ENCODE measurements around the gene NAALADL2. TPM values are rescaled to one million over a fixed set of nuclear protein-coding genes. Genes with fewer than 3 reads are reported as not detected.

Gene NAALADL2
- total RNA-seq, 4 donors from 2014 or later, result 10.3 to 16.7 (median 10.9) TPM

DNA sequence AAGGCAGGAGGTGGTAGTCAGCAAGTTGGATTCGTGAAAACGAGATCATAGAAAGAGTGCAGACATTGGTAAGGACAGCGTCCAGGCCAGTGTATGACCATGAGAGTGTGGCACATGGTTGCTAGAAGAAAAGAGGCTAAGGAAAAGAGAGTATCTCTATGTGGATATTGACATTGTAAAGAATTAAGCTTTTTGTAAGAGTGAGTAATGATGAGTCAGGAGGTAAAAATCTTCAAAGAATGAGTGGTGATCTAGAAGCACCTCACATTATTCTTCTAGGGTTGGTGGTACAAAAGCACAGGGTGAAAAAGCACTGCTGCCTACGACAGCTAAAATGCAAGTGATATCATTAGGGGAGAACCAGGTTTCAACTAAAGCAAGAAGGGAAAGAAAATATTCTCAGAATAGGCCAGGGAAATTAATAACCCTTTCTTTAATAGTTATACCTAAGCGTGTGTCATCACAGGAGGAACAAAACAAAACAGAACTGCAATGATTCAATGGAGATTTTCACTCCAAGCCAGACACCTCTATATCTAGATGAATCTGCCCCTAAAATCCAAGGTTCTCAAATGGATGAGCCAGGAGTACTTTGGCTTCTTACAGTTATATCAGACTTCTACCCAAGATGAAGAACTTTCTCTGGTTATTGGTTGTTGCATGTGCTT, 884.7 kb downstream of the NAALADL2 start:
- no peaks in the 10 kb centered on the region for H3K27me3 ChIP-seq
- H3K27ac ChIP-seq, result no peak overlapping the region
- 88 to 91% methylated on average over 5 of the region's 5 CpGs for WGBS, 2 donors
- no peaks in the 10 kb centered on the region for H3K4me1 ChIP-seq
- DNase-seq (ENCODE audit: low spot score in 2 of 2), result no peak
- H3K36me3 ChIP-seq, result no peaks in the 10 kb centered on the region
- H3K4me3 ChIP-seq, result no peak overlapping the region
- no peaks in the 10 kb centered on the region for H3K9me3 ChIP-seq
- no peak for TF ChIP-seq EP300 (IDR thresholded peaks at IDR 0.05)
- TF ChIP-seq, protein P1, sequence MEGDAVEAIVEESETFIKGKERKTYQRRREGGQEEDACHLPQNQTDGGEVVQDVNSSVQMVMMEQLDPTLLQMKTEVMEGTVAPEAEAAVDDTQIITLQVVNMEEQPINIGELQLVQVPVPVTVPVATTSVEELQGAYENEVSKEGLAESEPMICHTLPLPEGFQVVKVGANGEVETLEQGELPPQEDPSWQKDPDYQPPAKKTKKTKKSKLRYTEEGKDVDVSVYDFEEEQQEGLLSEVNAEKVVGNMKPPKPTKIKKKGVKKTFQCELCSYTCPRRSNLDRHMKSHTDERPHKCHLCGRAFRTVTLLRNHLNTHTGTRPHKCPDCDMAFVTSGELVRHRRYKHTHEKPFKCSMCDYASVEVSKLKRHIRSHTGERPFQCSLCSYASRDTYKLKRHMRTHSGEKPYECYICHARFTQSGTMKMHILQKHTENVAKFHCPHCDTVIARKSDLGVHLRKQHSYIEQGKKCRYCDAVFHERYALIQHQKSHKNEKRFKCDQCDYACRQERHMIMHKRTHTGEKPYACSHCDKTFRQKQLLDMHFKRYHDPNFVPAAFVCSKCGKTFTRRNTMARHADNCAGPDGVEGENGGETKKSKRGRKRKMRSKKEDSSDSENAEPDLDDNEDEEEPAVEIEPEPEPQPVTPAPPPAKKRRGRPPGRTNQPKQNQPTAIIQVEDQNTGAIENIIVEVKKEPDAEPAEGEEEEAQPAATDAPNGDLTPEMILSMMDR (IDR thresholded peaks at IDR 0.05), result no peak
- TF ChIP-seq POLR2A (IDR thresholded peaks at IDR 0.05), result no peak

DNA sequence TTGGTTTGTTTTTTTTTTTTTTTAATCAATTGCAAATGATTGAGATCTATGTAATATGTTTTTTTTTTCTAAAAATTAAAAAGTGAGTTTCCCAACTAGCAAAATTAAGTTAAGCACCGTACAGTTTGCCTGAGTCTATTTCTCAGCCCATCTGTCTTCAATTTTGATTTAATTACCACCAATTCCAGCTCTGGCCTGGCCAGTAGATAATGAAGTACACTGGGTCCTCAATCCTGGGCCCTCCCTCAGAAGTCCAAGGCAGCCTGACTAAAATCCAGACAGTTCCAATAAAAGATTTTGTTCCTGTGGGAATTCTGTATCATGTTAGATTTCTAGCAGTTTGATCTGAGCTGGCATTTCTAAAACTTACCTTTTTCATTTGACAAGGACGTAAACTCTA, 887.2 kb downstream of the NAALADL2 start:
- no peaks in the 10 kb centered on the region for H3K27me3 ChIP-seq
- 82 to 89% methylated on average over 2 of the region's 2 CpGs for WGBS, 2 donors
- no peaks in the 10 kb centered on the region for H3K4me1 ChIP-seq
- no peak overlapping the region for H3K4me3 ChIP-seq
- no peak for DNase-seq (ENCODE audit: low spot score in 2 of 2)
- TF ChIP-seq POLR2A (IDR thresholded peaks at IDR 0.05), result no peak
- TF ChIP-seq, protein P1 (IDR thresholded peaks at IDR 0.05), result no peak
- TF ChIP-seq EP300 (IDR thresholded peaks at IDR 0.05), result no peak
- H3K9me3 ChIP-seq, result no peaks in the 10 kb centered on the region
- H3K36me3 ChIP-seq, result no peaks in the 10 kb centered on the region
- no peak overlapping the region for H3K27ac ChIP-seq

DNA sequence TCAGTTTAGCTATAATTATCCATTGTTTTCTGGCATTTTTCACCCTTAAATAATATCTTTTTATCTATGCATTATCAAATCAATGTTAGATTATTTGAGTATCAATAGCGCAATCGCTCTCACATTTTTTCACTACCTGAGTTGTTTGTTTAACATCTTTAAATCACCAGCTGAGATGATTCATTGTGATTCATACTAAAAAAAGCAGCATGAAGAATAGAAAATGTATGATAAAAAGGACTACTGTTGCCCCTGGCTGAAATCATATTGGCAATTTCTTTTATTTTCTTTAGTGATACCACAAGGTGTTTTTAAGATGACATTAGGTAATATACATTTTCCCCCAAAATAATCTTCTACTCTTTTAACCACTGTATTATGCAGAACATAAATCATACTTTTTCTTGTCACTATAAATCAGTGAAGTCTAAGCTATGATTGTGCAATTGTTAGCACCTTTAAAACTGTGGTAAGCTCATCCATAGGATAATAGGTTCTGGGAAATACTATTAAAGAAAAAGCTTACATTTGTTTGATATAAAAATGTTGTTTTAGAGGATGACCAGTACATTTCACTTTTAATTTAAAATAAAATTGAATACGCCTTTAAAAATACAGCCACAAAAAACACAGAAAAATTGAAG, 889.1 kb downstream of the NAALADL2 start:
- TF ChIP-seq POLR2A (IDR thresholded peaks at IDR 0.05) (no peak), EP300 (IDR thresholded peaks at IDR 0.05) (no peak)
- TF ChIP-seq, protein P1 (IDR thresholded peaks at IDR 0.05), result no peak
- 94 to 97% methylated on average over 3 of the region's 3 CpGs for WGBS, 2 donors
- no peaks in the 10 kb centered on the region for H3K9me3 ChIP-seq

DNA sequence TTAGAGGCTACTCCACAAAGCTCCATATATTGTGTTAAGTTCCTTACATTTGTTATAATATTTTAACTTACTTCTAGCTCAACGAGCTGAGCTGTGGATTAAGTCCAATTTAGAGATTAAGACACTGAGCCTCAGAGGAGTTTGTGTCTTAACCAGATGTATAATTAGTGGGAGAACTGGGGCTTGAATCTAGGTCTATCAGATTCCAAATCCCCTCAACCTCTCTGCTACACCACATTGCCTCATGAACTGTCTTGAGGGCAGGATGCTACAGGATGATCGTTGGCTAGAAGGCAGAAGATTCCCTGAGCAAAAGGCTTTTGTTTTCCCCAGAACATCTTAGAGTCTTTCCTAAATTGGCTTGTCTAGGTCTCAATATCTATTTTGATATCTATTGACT, 890.8 kb downstream of the NAALADL2 start:
- Histone ChIP-seq H3K36me3 (no peaks in the 10 kb centered on the region), H3K27ac (no peak overlapping the region), H3K9me3 (no peaks in the 10 kb centered on the region), H3K4me1 (no peaks in the 10 kb centered on the region), H3K4me3 (no peak overlapping the region), H3K27me3 (no peaks in the 10 kb centered on the region)
- no peak for DNase-seq (ENCODE audit: low spot score in 2 of 2)
- 72 to 73% methylated on average over 2 of the region's 2 CpGs for WGBS, 2 donors
- TF ChIP-seq, protein P1 (IDR thresholded peaks at IDR 0.05), result no peak
- TF ChIP-seq EP300 (IDR thresholded peaks at IDR 0.05) (no peak), POLR2A (IDR thresholded peaks at IDR 0.05) (no peak)

More for the DNA sequence above, 889.1 kb downstream of the NAALADL2 start:
- no peak overlapping the region for H3K4me3 ChIP-seq
- DNase-seq (ENCODE audit: low spot score in 2 of 2), result no peak
- no peak overlapping the region for H3K27ac ChIP-seq
- no peaks in the 10 kb centered on the region for H3K4me1 ChIP-seq
- no peaks in the 10 kb centered on the region for H3K36me3 ChIP-seq
- H3K27me3 ChIP-seq, result no peaks in the 10 kb centered on the region

DNA sequence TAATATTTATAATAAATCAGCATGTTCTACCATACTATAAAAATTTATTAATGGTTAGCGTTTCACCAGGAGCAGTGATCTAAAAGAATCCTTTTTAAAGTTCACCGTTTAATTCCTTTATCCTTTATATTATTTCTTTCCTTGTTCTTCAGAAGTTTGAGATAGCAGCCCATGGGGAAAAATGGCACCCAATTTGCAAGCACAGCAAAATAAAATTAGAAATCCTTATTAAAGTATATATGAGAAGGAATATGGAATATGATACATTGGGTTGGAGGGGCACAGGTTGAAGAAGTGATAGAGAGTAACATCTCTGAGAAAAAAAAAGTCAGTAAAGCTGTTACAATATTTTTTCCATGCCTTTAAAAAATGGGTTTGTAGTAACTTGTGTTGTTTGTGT, 892.0 kb downstream of the NAALADL2 start:
- no peaks in the 10 kb centered on the region for H3K4me1 ChIP-seq
- H3K27ac ChIP-seq, result no peak overlapping the region
- DNase-seq (ENCODE audit: low spot score in 2 of 2), result no peak
- no peaks in the 10 kb centered on the region for H3K27me3 ChIP-seq
- 94 to 95% methylated on average over 2 of the region's 2 CpGs for WGBS, 2 donors
- H3K9me3 ChIP-seq, result no peaks in the 10 kb centered on the region
- no peak overlapping the region for H3K4me3 ChIP-seq
- H3K36me3 ChIP-seq, result no peaks in the 10 kb centered on the region
- TF ChIP-seq, protein P1 (IDR thresholded peaks at IDR 0.05), result no peak
- TF ChIP-seq EP300 (IDR thresholded peaks at IDR 0.05) (no peak), POLR2A (IDR thresholded peaks at IDR 0.05) (no peak)
